ENCODE measurements around the gene RALGAPB.

- TF ChIP-seq POLR2A (IDR thresholded peaks at IDR 0.05; ENCODE audit: insufficient read depth in 1 of 2, low read depth in 2 of 2, low read length in 2 of 2), result no peak
- TF ChIP-seq CTCF (CRISPR knock-in tag; IDR thresholded peaks at IDR 0.05), result no peak
- no peak for TF ChIP-seq ZNF274 (CRISPR knock-in tag; IDR thresholded peaks at IDR 0.05)
- TF ChIP-seq ZBTB1 (CRISPR knock-in tag; IDR thresholded peaks at IDR 0.05; ENCODE audit: borderline replicate concordance), result no peak
- TF ChIP-seq POLR2G (IDR thresholded peaks at IDR 0.05; ENCODE audit: low read depth, low read length), result no peak
- no peak for TF ChIP-seq MNT (IDR thresholded peaks at IDR 0.05)
Measured at GRCh38 chr20:38579921-38580320, 107.3 kb downstream of the RALGAPB start.
